GM19324 (cell line): ENCODE data around the gene B3GAT2.

Experiments
- ATAC-seq: cut with Tn5 transposase; IDR thresholded peaks from one replicate; pipeline ENCODE4 v1.9.1; 2021; ENCODE audit warnings: mild to moderate bottlenecking, moderate library complexity; ENCODE audit not compliant: unreplicated experiment, low FRiP score

The B3GAT2 gene

DNA sequence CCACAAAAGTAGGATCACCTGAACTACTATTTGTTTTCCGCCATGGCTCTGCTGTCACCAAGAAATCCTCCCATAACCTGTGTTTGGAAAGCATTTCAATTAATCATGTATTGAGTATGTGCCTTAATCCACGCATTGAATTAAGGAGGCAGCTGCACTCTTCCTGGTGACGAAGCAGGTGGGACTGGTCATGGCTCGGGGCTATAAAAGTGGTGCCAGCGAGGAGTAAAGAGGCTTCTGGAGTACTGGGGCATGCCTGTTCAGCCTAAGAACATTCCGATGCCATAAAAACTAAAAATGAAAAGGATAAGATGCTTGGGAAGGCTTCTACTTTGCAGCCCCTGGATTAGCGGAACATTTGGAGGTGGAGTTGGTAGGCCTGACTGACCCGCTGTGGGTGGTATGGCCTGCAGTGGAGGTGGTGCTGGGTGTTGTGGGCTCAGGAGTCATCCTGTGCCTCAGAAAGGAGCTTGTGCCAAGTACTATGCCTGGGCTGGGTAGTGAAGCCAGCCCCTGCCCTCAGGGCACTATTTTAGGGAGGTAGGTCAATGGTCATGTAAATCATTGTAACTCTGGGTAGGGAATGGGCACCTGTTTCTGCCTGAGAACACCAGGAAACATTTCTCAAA is 110.5 kb downstream of the B3GAT2 start:
- ATAC-seq: no peak

DNA sequence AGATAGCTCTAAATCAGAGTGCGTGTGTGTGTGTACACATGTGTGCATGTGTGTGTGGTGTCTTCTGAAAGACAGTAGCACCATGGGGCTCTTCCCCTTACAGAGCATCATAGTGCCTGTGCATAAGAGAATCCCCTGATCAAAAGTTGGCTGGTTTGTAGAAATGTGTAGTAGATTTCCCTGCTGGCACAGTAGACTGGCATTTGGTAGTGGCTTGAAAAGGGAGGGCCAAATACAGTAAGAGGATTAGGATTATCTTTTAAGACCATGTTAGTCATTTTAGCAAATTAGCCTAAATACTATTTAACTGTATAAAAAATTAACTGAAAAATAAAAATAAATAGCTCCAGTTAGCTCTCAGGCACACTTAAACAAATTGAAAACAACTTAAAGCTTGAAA is 112.6 kb downstream of the B3GAT2 start:
- no peak for ATAC-seq

DNA sequence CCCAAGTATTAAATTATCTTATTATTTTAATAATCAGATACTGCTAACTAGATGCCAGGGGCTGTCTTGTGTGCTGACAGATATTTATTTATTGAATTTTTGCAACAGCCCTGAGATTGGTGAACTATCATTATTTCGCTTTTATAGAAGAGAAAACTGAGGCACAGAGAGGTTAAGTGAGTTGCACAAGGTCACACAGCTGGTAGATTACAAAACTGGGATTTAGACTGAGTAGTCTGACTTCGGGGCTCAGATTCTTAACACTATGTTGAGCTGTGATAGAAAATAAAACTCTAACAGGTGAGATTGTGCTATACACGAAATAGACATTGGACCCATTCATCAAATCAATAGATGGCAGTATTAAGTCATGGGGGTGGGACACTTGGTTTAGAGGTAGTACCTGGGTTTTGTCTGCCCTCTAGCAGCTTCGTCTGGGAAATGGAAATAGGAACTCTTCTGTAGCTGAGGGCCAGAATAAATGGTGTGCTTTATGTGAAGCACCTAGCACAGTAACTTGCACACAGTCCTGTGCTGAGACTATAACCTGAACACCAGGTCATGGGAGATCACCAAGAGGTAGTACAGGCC is 113.4 kb downstream of the B3GAT2 start:
- no peak for ATAC-seq

DNA sequence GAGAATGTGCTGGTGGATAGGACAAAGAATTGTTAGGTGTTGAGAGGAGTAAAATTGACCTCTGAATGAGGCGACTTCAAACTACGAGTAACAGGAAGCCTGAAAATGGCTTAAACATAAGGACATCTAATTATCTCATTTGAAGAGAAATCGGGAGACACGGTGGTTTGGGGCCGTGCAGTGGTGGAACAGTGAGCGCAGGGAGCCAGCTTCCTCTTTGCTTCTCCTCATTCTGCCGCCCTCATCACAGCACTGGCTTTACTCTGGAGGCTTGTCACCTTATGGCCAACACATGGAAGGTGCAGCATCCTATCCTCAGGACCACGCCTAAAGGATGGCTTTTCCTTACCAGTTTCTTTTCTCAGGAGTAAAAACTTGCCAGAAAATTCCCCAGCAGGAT is 114.3 kb downstream of the B3GAT2 start:
- no peak for ATAC-seq

DNA sequence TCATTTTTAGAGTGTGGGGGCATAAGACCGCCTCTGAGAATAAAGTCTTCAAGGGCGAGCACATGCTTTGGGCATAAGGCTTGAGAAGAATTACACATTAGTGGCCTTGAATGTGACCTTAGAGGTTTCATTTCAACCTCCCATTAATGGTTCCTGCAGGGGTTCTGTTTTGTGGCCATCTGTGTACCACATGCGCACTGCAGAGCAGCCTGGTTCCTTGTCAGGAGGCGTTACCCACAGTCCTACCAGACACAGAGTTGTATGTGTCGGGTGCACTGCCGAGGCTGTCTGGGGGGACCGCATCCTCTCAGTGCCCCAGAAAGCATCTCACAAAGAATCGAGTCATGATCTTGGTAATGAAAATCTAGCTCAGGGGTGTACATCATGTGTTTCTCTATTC is 115.7 kb downstream of the B3GAT2 start:
- ATAC-seq: no peak

DNA sequence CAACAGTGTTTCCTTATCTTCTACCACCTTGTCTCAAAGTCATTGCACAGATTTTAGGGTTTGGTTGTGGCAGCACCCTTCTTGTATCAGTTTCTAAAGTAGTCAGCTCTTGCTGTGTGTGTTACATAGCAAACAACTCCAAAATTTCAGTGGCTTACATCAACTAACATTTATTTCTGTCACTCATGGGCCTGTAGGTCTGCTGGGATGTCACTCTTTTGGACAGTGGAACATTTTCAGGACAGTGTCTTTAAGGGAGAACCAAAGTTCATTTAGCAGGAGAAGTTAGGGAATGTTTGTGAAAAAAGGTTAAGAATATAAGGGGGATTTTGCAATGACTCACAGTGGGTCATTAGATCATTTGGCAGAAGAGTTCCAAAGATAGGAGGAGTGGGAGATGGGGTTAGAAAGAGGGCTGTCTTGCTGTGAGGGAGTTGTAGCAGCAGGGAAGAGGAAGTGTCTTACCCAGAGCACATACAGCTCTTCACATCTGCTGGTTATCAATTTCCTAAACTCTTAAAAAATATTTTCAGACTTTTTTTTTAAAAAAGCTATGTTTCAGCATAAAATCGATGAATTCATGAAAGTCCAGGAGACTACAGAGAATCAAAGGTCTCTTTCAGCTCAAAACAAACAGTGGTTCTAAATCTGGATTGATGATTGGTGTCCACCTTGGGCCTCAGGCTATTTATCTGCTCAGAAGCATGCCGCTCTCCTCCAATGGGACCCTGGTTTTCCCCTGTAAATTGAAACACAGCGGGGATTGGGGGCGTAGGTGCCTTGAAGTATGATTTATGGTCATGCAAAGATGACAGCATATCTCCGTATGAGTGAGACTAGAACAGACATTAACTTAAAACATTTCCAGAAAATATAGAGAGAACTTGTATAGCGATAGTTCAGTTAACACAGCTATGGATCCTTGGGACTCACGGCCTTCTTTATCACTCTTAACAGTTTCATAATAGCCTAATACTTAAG is 117.3 kb downstream of the B3GAT2 start:
- no peak for ATAC-seq

DNA sequence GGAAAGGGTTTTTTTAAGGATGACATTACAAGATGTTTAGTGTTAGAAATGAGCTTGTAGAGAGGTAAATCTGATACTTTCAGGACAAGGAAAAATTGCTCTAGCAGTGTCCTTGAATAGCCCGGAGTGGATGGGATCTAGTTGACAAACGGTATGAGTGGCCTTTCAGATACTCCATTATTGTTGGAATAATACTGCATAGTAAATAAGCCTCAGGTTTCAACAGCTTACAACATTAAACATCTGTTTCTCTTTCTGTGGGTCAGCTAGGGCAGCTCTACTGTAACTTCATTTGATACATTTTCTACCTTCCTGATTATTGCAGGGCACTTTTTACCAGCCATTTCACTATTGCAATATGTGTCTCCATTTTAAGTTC is 118.0 kb downstream of the B3GAT2 start:
- no peak for ATAC-seq

DNA sequence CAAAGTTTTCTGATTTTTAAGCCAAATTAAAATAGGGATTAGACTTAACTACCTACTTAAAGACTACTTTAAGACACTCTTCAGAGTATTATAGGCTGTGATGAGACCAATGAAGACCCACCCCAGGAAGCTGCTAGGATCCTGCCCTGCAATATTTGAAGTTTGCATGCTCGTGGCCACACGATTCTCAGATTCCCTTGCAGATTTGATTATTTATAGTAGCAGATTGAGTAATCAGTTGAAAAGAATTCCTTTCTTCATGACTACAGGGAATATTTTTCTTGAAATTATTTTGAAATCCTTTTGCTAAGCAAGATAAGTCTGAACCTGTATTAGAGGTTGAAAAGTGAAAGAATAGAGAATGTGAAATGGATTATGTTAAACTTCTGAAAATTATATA is 122.3 kb downstream of the B3GAT2 start:
- no peak for ATAC-seq

DNA sequence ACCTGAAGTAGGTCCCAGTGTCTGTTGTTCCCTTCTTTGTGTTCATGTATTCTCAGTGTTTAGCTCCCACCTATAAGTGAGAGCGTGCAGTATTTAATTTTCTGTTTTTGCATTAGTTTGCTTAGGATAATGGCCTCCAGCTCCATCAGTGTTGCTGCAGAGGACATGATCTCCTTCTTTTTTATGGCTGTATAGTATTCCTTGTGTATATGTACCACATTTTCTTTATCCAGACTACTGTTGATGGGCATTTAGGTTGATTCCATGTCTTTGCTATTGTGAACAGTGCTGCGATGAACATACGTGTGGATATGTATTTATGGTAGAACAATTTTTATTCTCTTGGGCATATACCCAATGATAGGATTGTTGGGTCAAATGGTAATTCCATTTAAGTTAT is 125.4 kb downstream of the B3GAT2 start:
- ATAC-seq: no peak

DNA sequence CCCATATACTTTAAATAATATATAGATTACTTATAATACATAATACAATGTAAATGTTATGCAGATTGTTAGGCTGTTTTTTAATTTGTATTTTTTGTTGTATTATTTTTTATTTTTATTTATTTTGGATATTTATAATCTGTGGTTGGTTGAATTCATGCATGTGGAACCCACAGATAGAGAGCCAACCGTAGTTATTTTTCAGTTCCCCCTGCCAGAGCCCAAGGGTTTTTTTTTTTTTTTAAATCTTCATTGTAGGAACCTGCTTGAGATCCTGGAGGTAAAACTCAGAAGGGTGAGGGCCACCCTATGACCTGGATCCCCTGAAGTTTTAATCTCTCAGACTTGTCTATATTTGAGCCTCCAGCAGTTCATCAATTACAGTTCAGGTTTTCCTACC is 133.2 kb downstream of the B3GAT2 start:
- no peak for ATAC-seq

DNA sequence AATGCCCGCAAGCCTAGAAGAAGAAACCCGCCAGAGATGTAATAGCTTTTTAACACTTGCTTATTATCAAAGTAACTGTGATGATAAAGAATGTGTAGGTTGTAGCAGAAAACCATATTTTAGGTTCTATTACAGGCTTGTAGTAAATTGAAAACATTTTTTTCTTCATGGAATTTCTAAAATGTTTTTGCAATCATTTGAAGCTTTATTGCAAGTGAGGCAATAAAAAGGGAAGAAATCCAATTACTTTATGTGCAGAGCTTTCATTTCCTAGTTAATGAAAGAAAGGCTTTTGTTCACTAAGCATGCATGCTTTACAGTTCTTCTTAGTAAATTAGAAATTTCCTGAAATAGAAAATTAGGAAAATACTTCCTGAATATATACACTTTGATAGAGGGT is 135.1 kb downstream of the B3GAT2 start:
- ATAC-seq: no peak

DNA sequence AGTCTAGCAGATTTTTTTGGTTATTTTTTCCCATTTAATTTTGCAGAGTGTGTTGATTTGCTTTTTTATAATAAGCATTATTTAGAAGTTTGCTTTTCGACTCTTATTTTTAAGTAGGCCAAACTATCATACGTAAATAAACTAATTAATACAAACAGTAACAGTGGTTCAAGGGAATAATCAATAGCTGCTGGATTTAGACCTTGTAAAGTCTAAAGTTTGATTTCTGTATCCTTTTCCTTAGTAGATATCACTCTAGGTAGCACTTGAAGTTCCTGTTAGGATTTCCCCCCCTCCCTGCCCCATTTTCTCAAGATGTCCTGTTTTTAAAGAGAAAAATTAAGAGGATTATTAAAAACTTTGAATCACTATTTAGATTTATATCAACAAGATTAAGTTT is 136.1 kb downstream of the B3GAT2 start:
- no peak for ATAC-seq

DNA sequence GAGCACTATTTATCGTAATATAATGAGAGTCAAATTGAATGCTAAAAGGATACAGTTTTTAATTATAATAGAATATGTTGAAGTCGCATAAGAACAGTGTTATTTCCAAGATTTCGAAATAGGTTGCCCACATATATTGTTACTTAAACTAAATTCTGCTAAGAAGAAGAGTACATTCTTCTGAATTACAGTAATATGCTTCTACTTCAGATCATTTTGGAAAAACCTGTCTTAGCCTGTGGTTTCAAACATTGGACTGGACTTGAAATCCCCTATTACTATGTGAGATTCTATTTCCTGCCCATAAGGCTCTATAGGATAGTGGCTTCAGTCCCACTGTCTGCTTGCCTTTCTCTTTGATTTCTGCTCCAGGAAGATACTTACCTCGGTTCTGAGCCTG is 137.2 kb downstream of the B3GAT2 start:
- ATAC-seq: no peak

DNA sequence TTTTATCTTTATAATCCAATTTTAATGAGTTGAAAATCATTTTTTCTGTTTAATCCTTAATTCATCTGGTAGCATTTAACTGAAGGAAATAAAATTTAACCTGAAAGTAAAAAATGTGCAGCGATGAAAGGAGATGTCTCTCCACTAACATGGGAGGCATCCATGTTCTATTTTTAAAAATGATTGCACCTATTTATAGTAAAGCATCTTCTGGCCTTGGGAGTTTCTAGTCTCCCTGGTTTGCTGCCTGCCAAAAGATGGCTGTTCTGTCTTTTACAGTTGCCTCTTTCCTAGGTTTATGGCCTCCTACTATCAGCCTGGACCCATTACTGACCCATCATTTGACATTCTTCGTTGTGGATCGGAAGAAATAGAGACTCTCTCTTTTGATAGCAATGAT is 143.0 kb downstream of the B3GAT2 start:
- ATAC-seq: no peak

DNA sequence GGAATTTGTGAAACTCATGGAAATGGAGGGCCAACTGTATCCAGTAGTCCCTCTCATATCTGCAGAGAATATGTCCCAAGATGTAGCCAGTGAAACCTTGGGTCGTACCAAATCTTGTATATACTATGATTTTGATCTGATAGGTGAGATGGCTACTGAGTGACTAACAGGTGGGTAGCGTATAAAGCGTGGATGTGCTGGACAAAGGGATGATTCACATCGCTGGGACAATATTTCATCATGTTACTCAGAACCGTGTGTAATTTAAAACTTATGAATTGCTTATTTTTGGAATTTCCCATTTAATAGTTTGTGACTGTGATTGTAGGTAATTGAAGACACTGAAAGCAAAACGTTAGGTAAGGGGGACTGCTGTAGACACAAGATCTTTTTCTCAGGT is 145.1 kb downstream of the B3GAT2 start:
- ATAC-seq: no peak
